Measurements from ENCODE around the gene RHNO1.

GRCh38 chr12:2922329-2922728, 45.3 kb downstream of the RHNO1 start:
- no peak for TF ChIP-seq POLR2A (IDR thresholded peaks at IDR 0.05)
- TF ChIP-seq CTCF (IDR thresholded peaks at IDR 0.05): no peak

All from Peyer's patch (tissue), 4 donors.